Measurements from ENCODE around the gene XXYLT1.

The XXYLT1 gene

DNA sequence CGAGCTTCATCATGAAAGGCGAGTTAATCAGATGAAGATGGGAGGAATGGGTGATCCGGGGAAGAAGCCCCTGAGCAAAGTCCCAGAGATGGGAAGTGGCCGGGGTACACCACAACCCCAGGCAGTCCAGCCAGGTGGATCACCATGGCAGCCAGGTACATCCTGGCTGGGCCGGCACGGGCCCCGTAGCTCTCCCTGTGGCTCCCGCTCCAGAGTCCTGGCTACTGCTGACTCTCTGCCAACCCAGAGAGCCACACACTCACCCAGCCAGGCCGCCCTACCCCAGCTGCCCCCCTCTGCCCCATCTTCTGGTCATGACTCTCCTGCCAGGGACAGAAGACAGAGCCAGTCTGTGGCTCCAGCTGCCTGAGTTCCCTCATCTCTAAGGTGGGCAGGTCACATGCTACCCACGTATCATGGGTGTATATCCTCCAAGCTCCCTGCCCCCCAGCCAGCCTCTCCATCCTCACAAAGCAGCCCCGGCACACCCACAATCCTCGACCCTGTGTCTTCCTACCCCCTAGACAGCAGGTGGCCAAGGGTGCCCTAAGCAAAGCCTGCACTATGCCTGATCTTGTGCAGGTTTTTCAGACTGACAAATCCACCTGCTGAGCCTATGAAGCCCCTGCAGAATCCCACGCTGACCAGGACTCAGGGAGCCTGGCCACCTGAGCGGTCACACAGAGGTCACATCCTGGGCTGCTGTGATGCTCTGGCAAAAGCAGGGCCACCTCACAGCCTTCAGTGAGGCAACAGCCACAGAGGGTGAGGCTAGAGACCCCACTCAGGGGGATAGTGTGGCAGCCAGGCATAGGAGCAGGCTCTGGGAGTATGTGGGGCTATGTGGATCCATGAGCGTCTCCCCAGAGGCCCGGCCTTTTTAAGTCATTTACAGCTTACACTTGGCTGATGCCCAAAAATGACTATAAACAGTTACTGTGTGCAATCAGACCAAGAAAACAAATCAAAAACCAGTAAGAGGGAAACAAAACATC, 13.2 kb downstream of the XXYLT1 start:
- in situ Hi-C loops (cut with MboI; ENCODE audit: low pct_unique_long_range_greater_than_20kb, low sequenced_read_pairs, unreplicated experiment) = loop anchor here (10.0 kb wide), 2 partner anchors 103 to 253 kb away; no protein-coding TSS in a partner anchor
- DNase-seq (ENCODE audit: low spot score) = no peak
- TF ChIP-seq, protein P1, sequence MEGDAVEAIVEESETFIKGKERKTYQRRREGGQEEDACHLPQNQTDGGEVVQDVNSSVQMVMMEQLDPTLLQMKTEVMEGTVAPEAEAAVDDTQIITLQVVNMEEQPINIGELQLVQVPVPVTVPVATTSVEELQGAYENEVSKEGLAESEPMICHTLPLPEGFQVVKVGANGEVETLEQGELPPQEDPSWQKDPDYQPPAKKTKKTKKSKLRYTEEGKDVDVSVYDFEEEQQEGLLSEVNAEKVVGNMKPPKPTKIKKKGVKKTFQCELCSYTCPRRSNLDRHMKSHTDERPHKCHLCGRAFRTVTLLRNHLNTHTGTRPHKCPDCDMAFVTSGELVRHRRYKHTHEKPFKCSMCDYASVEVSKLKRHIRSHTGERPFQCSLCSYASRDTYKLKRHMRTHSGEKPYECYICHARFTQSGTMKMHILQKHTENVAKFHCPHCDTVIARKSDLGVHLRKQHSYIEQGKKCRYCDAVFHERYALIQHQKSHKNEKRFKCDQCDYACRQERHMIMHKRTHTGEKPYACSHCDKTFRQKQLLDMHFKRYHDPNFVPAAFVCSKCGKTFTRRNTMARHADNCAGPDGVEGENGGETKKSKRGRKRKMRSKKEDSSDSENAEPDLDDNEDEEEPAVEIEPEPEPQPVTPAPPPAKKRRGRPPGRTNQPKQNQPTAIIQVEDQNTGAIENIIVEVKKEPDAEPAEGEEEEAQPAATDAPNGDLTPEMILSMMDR (IDR thresholded peaks at IDR 0.05; ENCODE audit: extremely low read depth, insufficient read depth, missing control alignments) = no peak

DNA sequence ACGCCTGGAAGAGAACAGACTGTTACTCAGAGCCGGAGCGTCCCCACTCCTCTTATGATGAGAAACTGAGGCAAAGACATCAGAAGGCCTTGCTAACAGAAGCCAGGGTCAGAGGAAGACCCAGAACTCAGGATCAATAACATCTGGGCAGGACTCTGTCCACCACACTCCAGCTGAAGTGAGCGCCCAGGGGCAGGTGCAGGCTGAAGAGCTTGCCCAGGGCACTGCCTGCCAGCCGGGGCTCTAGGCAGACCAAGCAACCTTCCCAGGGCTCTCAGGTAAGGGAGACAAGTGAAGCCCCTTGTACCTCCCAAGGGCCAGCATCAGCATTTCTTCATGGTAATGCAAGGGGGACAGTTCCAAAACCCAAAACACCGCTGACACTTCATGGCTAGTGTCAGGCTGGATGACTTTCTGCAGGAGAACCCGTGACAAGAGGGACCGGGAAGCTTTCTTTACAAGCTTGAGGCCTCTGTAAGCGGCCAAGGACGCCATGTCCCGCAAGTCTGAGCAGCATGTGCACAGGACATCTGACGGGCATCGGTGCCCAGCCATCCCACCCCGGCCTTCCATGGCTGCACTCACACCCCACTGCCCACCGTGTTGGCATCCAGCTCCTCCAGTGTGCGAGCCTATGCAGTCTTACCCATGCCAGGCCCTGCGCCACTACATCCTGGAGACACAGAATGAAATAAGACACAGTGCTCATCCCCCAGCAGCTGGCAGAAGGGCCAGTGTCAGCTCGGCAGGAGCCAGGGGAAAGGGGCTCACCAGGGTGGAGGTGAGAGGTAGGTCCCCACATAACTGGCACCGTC, 14.1 kb downstream of the XXYLT1 start:
- no peak for DNase-seq (ENCODE audit: low spot score)
- in situ Hi-C loops (cut with MboI; ENCODE audit: low pct_unique_long_range_greater_than_20kb, low sequenced_read_pairs, unreplicated experiment) = loop anchor here (10.0 kb wide), 2 partner anchors 102 to 252 kb away; no protein-coding TSS in a partner anchor
- TF ChIP-seq, protein P1 (IDR thresholded peaks at IDR 0.05; ENCODE audit: extremely low read depth, insufficient read depth, missing control alignments) = no peak

DNA sequence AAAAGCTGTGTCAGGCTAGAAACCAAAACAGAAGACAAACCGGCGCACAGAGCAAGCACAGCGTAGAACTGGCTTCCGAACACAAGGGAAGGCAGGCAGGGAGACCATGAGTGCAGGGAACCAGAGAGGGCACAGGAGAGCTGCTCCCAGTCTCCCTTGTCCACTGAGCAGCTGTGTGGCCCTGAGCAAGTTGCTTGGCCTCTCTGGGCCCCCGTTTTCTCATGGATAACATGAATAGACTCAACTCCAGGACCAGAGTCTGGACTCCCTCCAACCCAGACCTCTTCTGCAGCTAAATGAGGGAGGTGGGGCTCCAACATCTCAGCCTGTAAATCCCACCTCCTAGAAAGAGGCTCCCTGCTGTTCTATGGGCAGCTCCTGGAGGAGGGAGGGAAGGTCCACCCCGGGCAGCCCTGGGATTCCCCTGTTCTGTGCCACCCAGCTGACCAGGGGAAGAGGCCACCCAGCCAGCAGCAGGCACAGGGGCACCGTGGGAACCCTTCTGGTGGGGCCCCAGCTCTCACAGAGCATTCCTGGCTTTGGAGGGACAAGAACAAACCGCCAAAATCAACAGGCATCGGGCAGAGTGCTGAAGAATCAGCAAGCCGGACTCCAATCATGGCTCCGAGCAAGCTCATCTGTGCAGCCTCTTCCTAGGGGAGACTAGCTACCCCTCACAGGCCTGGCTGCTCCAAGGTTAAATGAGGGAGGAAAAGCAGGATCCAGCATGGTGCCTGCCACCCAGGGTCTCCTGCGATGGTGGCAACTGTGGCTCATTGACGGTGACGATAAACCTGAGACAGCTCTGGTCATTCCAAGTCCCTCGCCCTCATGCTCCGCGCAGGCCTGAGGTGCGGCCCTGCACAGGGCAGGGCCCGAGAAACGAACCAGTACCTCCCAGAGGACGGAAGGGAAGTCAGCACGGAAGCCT, 15.1 kb downstream of the XXYLT1 start:
- DNase-seq (ENCODE audit: low spot score) = no peak
- in situ Hi-C loops (cut with MboI; ENCODE audit: low pct_unique_long_range_greater_than_20kb, low sequenced_read_pairs, unreplicated experiment) = loop anchor here (10.0 kb wide), 2 partner anchors 101 to 251 kb away; no protein-coding TSS in a partner anchor
- TF ChIP-seq, protein P1 (IDR thresholded peaks at IDR 0.05; ENCODE audit: extremely low read depth, insufficient read depth, missing control alignments) = no peak

DNA sequence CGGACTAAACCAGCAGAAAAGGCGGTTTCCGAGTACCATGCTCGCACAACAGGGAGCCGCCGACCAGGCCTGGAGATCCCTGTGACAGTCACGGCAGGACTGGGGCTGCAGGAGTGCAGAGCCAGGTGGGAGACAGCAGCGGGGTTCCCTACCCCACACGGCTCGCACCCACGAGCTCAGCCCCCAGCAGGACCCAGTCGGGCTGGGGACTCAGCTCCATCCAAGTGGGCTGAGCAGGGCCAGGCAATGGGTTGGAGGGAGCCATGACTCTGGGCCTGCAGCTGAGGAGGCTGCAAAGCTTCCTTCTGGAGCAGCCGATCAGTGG, 15.8 kb downstream of the XXYLT1 start:
- TF ChIP-seq, protein P1 (IDR thresholded peaks at IDR 0.05; ENCODE audit: extremely low read depth, insufficient read depth, missing control alignments) = no peak
- no peak for DNase-seq (ENCODE audit: low spot score)
- in situ Hi-C loops (cut with MboI; ENCODE audit: low pct_unique_long_range_greater_than_20kb, low sequenced_read_pairs, unreplicated experiment) = loop anchor here (10.0 kb wide), 2 partner anchors 100 to 250 kb away; no protein-coding TSS in a partner anchor

DNA sequence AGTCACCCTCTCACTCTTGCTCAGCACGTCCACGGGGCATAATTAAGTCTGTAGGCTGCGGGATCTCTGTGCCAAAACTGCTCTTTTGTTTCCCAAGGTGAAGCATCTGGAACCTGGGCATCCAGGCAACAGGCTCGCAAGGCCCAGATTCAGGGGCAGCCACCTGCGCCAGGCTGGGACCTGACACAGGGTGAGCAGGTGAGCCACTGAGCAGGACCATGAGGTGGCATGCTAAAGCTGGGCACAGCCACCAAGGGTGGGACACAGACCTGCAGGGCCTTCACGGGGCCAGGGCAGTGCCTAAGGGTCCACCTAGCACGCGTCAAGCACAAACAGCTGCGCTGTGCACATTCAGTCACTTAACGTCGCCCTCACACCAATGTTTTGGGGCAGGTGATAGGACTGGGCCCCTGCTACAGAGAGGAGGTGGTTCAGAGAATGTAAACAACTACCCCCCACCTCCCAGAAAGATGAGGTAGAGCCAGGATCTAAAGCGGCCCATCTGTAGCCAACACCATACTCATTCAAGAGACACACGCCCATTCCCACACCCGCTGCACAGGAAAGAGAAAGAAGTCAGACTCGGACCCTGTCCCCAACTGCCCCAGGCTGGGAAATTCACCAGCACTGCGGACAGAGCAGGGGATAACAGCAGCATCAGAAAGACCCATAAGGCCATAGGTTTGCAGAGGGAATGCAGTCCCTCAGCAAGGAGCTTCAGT, 16.3 kb downstream of the XXYLT1 start:
- TF ChIP-seq, protein P1 (IDR thresholded peaks at IDR 0.05; ENCODE audit: extremely low read depth, insufficient read depth, missing control alignments) = no peak
- in situ Hi-C loops (cut with MboI; ENCODE audit: low pct_unique_long_range_greater_than_20kb, low sequenced_read_pairs, unreplicated experiment) = loop anchor here (10.0 kb wide), 2 partner anchors 100 to 250 kb away; no protein-coding TSS in a partner anchor
- no peak for DNase-seq (ENCODE audit: low spot score)
